H9 (cell line): ENCODE results near the gene JPT2. TPM values are rescaled to one million over a fixed set of nuclear protein-coding genes. Genes with fewer than 3 reads are reported as not detected.
A peak's percentile ranks its signal among the peaks of the same experiment; 100 is the strongest.

ENCODE experiments used
- DNase-seq: peaks from one replicate; pipeline ENCODE4 v3.0.0-alpha.2; 2017
- H2AFZ ChIP-seq: one replicate; pipeline ENCODE4 v1.6.1; 2013; ENCODE audit warnings: mild to moderate bottlenecking, low read length, control low read depth, moderate library complexity
- H2AK5ac ChIP-seq: 2 replicates; pipeline ENCODE4 v1.6.1; 2013; ENCODE audit warnings: low read length, control low read depth, mixed read lengths; ENCODE audit not compliant: insufficient read length
- H2BK120ac ChIP-seq: one replicate; pipeline ENCODE4 v1.6.1; 2013; ENCODE audit warnings: low read depth, mild to moderate bottlenecking, low read length, control low read depth, inconsistent platforms; ENCODE audit not compliant: poor library complexity, severe bottlenecking
- H2BK12ac ChIP-seq: 2 replicates; pipeline ENCODE4 v1.6.1; 2013; ENCODE audit warnings: low read length, control low read depth, mixed read lengths, low read depth; ENCODE audit not compliant: insufficient read length
- H2BK15ac ChIP-seq: 2 replicates; pipeline ENCODE4 v1.6.1; 2013; ENCODE audit warnings: low read depth, low read length, control low read depth
- H2BK20ac ChIP-seq: one replicate; pipeline ENCODE4 v1.6.1; 2013; ENCODE audit warnings: low read depth, mild to moderate bottlenecking, low read length, control low read depth, inconsistent platforms; ENCODE audit not compliant: poor library complexity, severe bottlenecking
- H2BK5ac ChIP-seq: 2 replicates; pipeline ENCODE4 v1.6.1; 2013; ENCODE audit warnings: low read length, control low read depth, mixed read lengths; ENCODE audit not compliant: insufficient read length
- H3K14ac ChIP-seq: 2 replicates; pipeline ENCODE4 v1.6.1; 2013; ENCODE audit warnings: low read length, control low read depth; ENCODE audit not compliant: insufficient read depth
- H3K18ac ChIP-seq: 2 replicates; pipeline ENCODE4 v1.6.1; 2013; ENCODE audit warnings: low read depth, mild to moderate bottlenecking, mixed read lengths, low read length, control low read depth; ENCODE audit not compliant: insufficient read length
- H3K23ac ChIP-seq: 2 replicates; pipeline ENCODE4 v1.6.1; 2013; ENCODE audit warnings: low read length, control low read depth, mixed read lengths, low read depth; ENCODE audit not compliant: insufficient read length
- H3K23me2 ChIP-seq: 2 replicates; pipeline ENCODE4 v1.6.1; 2013; ENCODE audit warnings: low read depth, mild to moderate bottlenecking, mixed read lengths, low read length, control low read depth; ENCODE audit not compliant: insufficient read length, poor library complexity, severe bottlenecking
- H3K27ac ChIP-seq: 2 replicates; pipeline ENCODE4 v1.5.1; 2013; ENCODE audit warnings: low read length, control low read depth, mixed read lengths, low read depth; ENCODE audit not compliant: insufficient read length
- H3K27me3 ChIP-seq: 2 replicates; pipeline ENCODE4 v1.6.1; 2013; ENCODE audit warnings: low read length, control low read depth, inconsistent platforms; ENCODE audit not compliant: insufficient read depth
- H3K4ac ChIP-seq: 2 replicates; pipeline ENCODE4 v1.6.1; 2013; ENCODE audit warnings: low read depth, mild to moderate bottlenecking, control low read depth, inconsistent platforms, low read length, moderate library complexity
- H3K4me1 ChIP-seq: 2 replicates; pipeline ENCODE4 v1.6.1; 2013; ENCODE audit warnings: low read length, control low read depth, inconsistent platforms; ENCODE audit not compliant: insufficient read depth
- H3K4me2 ChIP-seq: 2 replicates; pipeline ENCODE4 v1.6.1; 2013; ENCODE audit warnings: low read length, control low read depth, mixed read lengths; ENCODE audit not compliant: insufficient read length, insufficient read depth
- H3K56ac ChIP-seq: 2 replicates; pipeline ENCODE4 v1.6.1; 2013; ENCODE audit warnings: low read depth, mild to moderate bottlenecking, mixed read lengths, low read length, control low read depth; ENCODE audit not compliant: insufficient read length
- H3K79me1 ChIP-seq: 2 replicates; pipeline ENCODE4 v1.6.1; 2013; ENCODE audit warnings: low read depth, mild to moderate bottlenecking, moderate library complexity, low read length, control low read depth, inconsistent platforms; ENCODE audit not compliant: insufficient read depth, poor library complexity, severe bottlenecking
- H3K79me2 ChIP-seq: 2 replicates; pipeline ENCODE4 v1.6.1; 2013; ENCODE audit warnings: low read length, control low read depth, inconsistent platforms; ENCODE audit not compliant: insufficient read depth
- H3K9ac ChIP-seq: 2 replicates; pipeline ENCODE4 v1.6.1; 2013; ENCODE audit warnings: low read length, control low read depth, mixed read lengths; ENCODE audit not compliant: insufficient read length; ENCODE audit errors: extremely low read depth
- H3K9me3 ChIP-seq: one replicate; pipeline ENCODE4 v1.6.1; 2013; ENCODE audit warnings: low read depth, low read length, inconsistent platforms; ENCODE audit not compliant: control insufficient read depth
- H3T11ph ChIP-seq: one replicate; pipeline ENCODE4 v1.6.1; 2013; ENCODE audit warnings: mild to moderate bottlenecking, low read length, control low read depth, inconsistent platforms
- H4K20me1 ChIP-seq: one replicate; pipeline ENCODE4 v1.6.1; 2013; ENCODE audit not compliant: control insufficient read depth, insufficient read length, insufficient read depth
- H4K5ac ChIP-seq: 2 replicates; pipeline ENCODE4 v1.6.1; 2013; ENCODE audit warnings: low read depth, mild to moderate bottlenecking, mixed read lengths, low read length, control low read depth; ENCODE audit not compliant: insufficient read length
- H4K8ac ChIP-seq: replicated peaks from 2 replicates; pipeline ENCODE4 v1.6.1; 2013; ENCODE audit warnings: low read length, control low read depth, mixed read lengths, low read depth; ENCODE audit not compliant: insufficient read length
- H4K91ac ChIP-seq: 2 replicates; pipeline ENCODE4 v1.6.1; 2013; ENCODE audit warnings: low read depth, mild to moderate bottlenecking, moderate library complexity, mixed read lengths, low read length, control low read depth; ENCODE audit not compliant: insufficient read length
- H3K27ac Mint-ChIP-seq, 3 experiments: 2 replicates in 2 of 3; 3 replicates in 1 of 3; pipeline ENCODE4 v1.8.0; 2020 to 2021; ENCODE audit warnings: mixed read lengths in 3 of 3, mild to moderate bottlenecking in 1 of 3, moderate library complexity in 1 of 3
- H3K27me3 Mint-ChIP-seq: 2 replicates; pipeline ENCODE4 v1.8.0; 2021; ENCODE audit warnings: low read depth, mild to moderate bottlenecking, moderate library complexity, mixed read lengths
- H3K36me3 Mint-ChIP-seq, 3 experiments: 2 replicates in 2 of 3; 3 replicates in 1 of 3; pipeline ENCODE4 v1.8.0; 2020 to 2021; ENCODE audit warnings: low read depth in 3 of 3, mixed read lengths in 3 of 3; ENCODE audit not compliant: insufficient read depth in 1 of 3
- H3K4me1 Mint-ChIP-seq, 2 experiments: 2 replicates each; pipeline ENCODE4 v1.8.0; 2020; ENCODE audit warnings: mixed read lengths in 2 of 2
- H3K4me3 Mint-ChIP-seq, 2 experiments: 2 replicates in 1 of 2; 3 replicates in 1 of 2; pipeline ENCODE4 v1.8.0; 2020 to 2021; ENCODE audit warnings: mild to moderate bottlenecking in 2 of 2, mixed read lengths in 2 of 2, moderate library complexity in 1 of 2
- H3K9me3 Mint-ChIP-seq, 2 experiments: 2 replicates in 1 of 2; 3 replicates in 1 of 2; pipeline ENCODE4 v1.8.0; 2020; ENCODE audit warnings: mild to moderate bottlenecking in 2 of 2, mixed read lengths in 2 of 2, moderate library complexity in 1 of 2
- CTCF ChIP-seq: fragments of 200-600 bp; sonication (generic); conservative IDR thresholded peaks from 3 replicates; pipeline ENCODE4 v1.8.0; 2021; ENCODE audit warnings: antibody characterized with exemption, mild to moderate bottlenecking
- WGBS: extraction: QIAGEN DNeasy Blood & Tissue Kit; methylation state at CpG from one replicate; pipeline ENCODE4 v1.1.7; 2013; ENCODE audit warnings: missing lambda C conversion rate, low lambda C conversion rate, mixed read lengths; ENCODE audit not compliant: insufficient read length; ENCODE audit errors: extremely low coverage; 5-methylcytosine and 5-hydroxymethylcytosine counted together
- total RNA-seq: library from RNA; stranded (reverse); gene quantifications from 2 replicates; pipeline ENCODE4 v1.2.1, GENCODE V29; 2021

Gene JPT2
- total RNA-seq, 1 experiment from 2014 or later, result 206 TPM

DNA sequence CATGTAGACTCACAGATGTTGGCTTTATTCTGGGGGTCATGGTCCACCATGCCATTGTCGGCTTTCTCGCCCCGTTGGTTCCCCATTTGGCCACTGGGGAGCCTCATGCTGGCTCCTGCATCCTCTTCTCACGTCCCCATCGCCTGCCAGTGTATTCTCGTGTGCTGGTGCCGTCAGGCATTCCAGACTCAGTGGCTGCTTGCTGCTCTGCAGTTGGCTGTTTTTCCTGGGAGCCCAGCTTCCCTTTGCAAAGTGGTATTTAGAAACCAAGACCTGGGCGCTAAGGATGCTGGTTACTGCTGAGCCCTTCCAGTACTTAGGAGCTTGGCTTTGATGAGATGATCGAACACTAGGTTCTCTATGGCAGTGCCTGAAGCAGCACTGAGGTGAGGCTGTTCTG is 46.8 kb upstream of the JPT2 start:
- Mint-ChIP-seq H3K4me3 (no peak overlapping the region), H3K4me1 (no peaks in the 10 kb centered on the region), H3K9me3 (no peaks in the 10 kb centered on the region), H3K27ac (peak overlapping the region in 2 of 3 experiments; percentile 26 to 68; a peak in 2 of 7 replicates), H3K27me3 (no peaks in the 10 kb centered on the region), H3K36me3 (peaks cover 22 to 67% (median 35%) of the 10 kb centered on the region in 3 experiments; a peak in 6 of 7 replicates)
- Histone ChIP-seq H4K8ac (no peak overlapping the region), H4K91ac (no peak overlapping the region), H3K27me3 (no peaks in the 10 kb centered on the region), H3K23me2 (no peaks in the 10 kb centered on the region), H2AFZ (no peak overlapping the region), H4K20me1 (peaks cover 2% of the 10 kb centered on the region), H2BK120ac (no peak overlapping the region), H3T11ph (no peak overlapping the region), H3K9me3 (no peaks in the 10 kb centered on the region), H3K56ac (no peak overlapping the region), H3K4me2 (no peak overlapping the region), H2BK15ac (no peak overlapping the region), H3K27ac (no peak overlapping the region), H2BK5ac (no peak overlapping the region), H3K18ac (no peak overlapping the region), H3K4me1 (no peaks in the 10 kb centered on the region), H2BK12ac (no peak overlapping the region), H3K9ac (no peak overlapping the region), H3K14ac (no peak overlapping the region), H3K79me2 (peaks cover 2% of the 10 kb centered on the region; the same call in 1 of the 2 replicates), H2BK20ac (no peak overlapping the region), H4K5ac (no peak overlapping the region), H3K4ac (no peak overlapping the region), H2AK5ac (no peak overlapping the region), H3K79me1 (peaks cover 7% of the 10 kb centered on the region), H3K23ac (no peak overlapping the region)
- 0 out of 3 replicates have a peak, but pooled peaks have one; percentile 19 for TF ChIP-seq CTCF
- DNase-seq, result no peak
- WGBS, result no CpG with 5 or more reads among the region's 9 CpGs
